ENCODE measurements around the gene SET. TPM values are rescaled to one million over a fixed set of nuclear protein-coding genes. Genes with fewer than 3 reads are reported as not detected.

The SET gene
- total RNA-seq, 1 experiment from 2014 or later: 563 TPM

- Mint-ChIP-seq H3K27ac (ENCODE audit: low read depth, unreplicated experiment) (no peak overlapping the region), H3K9me3 (ENCODE audit: unreplicated experiment) (no peaks in the 10 kb centered on the region), H3K27me3 (ENCODE audit: insufficient read depth, unreplicated experiment) (no peaks in the 10 kb centered on the region), H3K4me3 (ENCODE audit: unreplicated experiment) (no peak overlapping the region), H3K4me1 (ENCODE audit: insufficient read depth, unreplicated experiment) (peaks cover 24% of the 10 kb centered on the region), H3K36me3 (ENCODE audit: insufficient read depth, unreplicated experiment) (no peaks in the 10 kb centered on the region)
- DNase-seq (ENCODE audit: unreplicated experiment): no peak
- no TSS peak for BruUV-seq (replicated peaks)
- ChIA-PET POLR2A (interaction anchor here (1.8 to 1.9 kb wide), 2 partner anchors 34 to 83 kb away, joined by 12 read pairs; no protein-coding TSS in a partner anchor), CTCF (interaction anchor here (0.6 kb wide), 1 partner anchor 15 kb away, joined by 4 read pairs; no protein-coding TSS in a partner anchor)
- TF ChIP-seq CTCF (IDR thresholded peaks at IDR 0.05; ENCODE audit: unreplicated experiment): no peak
- intact Hi-C loops (cut with micrococcal nuclease): no loop called here
Observed at GRCh38 chr9:128718475-128718874, 29.5 kb downstream of the SET start.

- H3K36me3 Mint-ChIP-seq (ENCODE audit: insufficient read depth, unreplicated experiment): no peaks in the 10 kb centered on the region
- POLR2A ChIA-PET: interaction anchor here (0.5 to 1.9 kb wide), 6 partner anchors 16 to 85 kb away, joined by 3 to 12 read pairs (median 5); partner anchors contain the start of gene ZER1
- intact Hi-C loops (cut with micrococcal nuclease): no loop called here
Observed at GRCh38 chr9:128719919-128720605, 31.0 kb downstream of the SET start.

GRCh38 chr9:128720841-128721486, 31.9 kb downstream of the SET start:
- no peaks in the 10 kb centered on the region for H3K36me3 Mint-ChIP-seq (ENCODE audit: insufficient read depth, unreplicated experiment)
- intact Hi-C loops (cut with micrococcal nuclease): no loop called here
- H3K27ac Mint-ChIP-seq (ENCODE audit: low read depth, unreplicated experiment): no peak overlapping the region
- TF ChIP-seq CTCF (IDR thresholded peaks at IDR 0.05; ENCODE audit: unreplicated experiment): no peak
- no peak overlapping the region for H3K4me3 Mint-ChIP-seq (ENCODE audit: unreplicated experiment)
- H3K27me3 Mint-ChIP-seq (ENCODE audit: insufficient read depth, unreplicated experiment): no peaks in the 10 kb centered on the region
- no peaks in the 10 kb centered on the region for H3K9me3 Mint-ChIP-seq (ENCODE audit: unreplicated experiment)
- POLR2A ChIA-PET: no interaction called here
- CTCF ChIA-PET: no interaction called here
- H3K4me1 Mint-ChIP-seq (ENCODE audit: insufficient read depth, unreplicated experiment): peaks cover 36% of the 10 kb centered on the region
- TSS peak; percentile 65 for BruUV-seq (replicated peaks)
- DNase-seq (ENCODE audit: unreplicated experiment): no peak

More at GRCh38 chr9:128719919-128720605, 31.0 kb downstream of the SET start:
- Mint-ChIP-seq H3K27ac (ENCODE audit: low read depth, unreplicated experiment) (peak overlapping the region; percentile 86), H3K27me3 (ENCODE audit: insufficient read depth, unreplicated experiment) (no peaks in the 10 kb centered on the region), H3K9me3 (ENCODE audit: unreplicated experiment) (no peaks in the 10 kb centered on the region), H3K4me1 (ENCODE audit: insufficient read depth, unreplicated experiment) (peaks cover 35% of the 10 kb centered on the region), H3K4me3 (ENCODE audit: unreplicated experiment) (no peak overlapping the region)
- BruUV-seq (replicated peaks): no TSS peak
- DNase-seq (ENCODE audit: unreplicated experiment): no peak
- CTCF ChIA-PET: interaction anchor here (0.9 kb wide), 1 partner anchor 52 kb away, joined by 4 read pairs; no protein-coding TSS in a partner anchor
- TF ChIP-seq CTCF (IDR thresholded peaks at IDR 0.05; ENCODE audit: unreplicated experiment): no peak

GRCh38 chr9:128721487-128722010, 32.5 kb downstream of the SET start:
- intact Hi-C loops (cut with micrococcal nuclease): no loop called here
- no peak overlapping the region for H3K4me3 Mint-ChIP-seq (ENCODE audit: unreplicated experiment)
- H3K27me3 Mint-ChIP-seq (ENCODE audit: insufficient read depth, unreplicated experiment): no peaks in the 10 kb centered on the region
- no peaks in the 10 kb centered on the region for H3K9me3 Mint-ChIP-seq (ENCODE audit: unreplicated experiment)
- POLR2A ChIA-PET: no interaction called here
- H3K36me3 Mint-ChIP-seq (ENCODE audit: insufficient read depth, unreplicated experiment): peaks cover under 1% of the 10 kb centered on the region
- peaks cover 36% of the 10 kb centered on the region for H3K4me1 Mint-ChIP-seq (ENCODE audit: insufficient read depth, unreplicated experiment)
- CTCF ChIA-PET: no interaction called here
- no peak for TF ChIP-seq CTCF (IDR thresholded peaks at IDR 0.05; ENCODE audit: unreplicated experiment)
- no peak for DNase-seq (ENCODE audit: unreplicated experiment)
- no TSS peak for BruUV-seq (replicated peaks)
- H3K27ac Mint-ChIP-seq (ENCODE audit: low read depth, unreplicated experiment): no peak overlapping the region
